ENCODE measurements around the gene MUC6.
A peak's percentile ranks its signal among the peaks of the same experiment; 100 is the strongest.

The MUC6 gene

GRCh38 chr11:1051356-1052132 lies 15.0 kb upstream of the MUC6 start:
- DNase-seq (ENCODE audit: low read depth in 2 of 2, low spot score in 1 of 2): no peak

GRCh38 chr11:1050581-1051355 lies 14.2 kb upstream of the MUC6 start:
- DNase-seq (ENCODE audit: low read depth in 2 of 2, low spot score in 1 of 2): peak; percentile 28 to 46

GRCh38 chr11:1049911-1050580 lies 13.5 kb upstream of the MUC6 start:
- no peak for DNase-seq (ENCODE audit: low read depth in 2 of 2, low spot score in 1 of 2)

GRCh38 chr11:1049431-1049891 lies 12.9 kb upstream of the MUC6 start:
- no peak for DNase-seq (ENCODE audit: low read depth in 2 of 2, low spot score in 1 of 2)

GRCh38 chr11:1049071-1049405 lies 12.5 kb upstream of the MUC6 start:
- DNase-seq (ENCODE audit: low read depth in 2 of 2, low spot score in 1 of 2): no peak

- DNase-seq (ENCODE audit: low read depth in 2 of 2, low spot score in 1 of 2): no peak
These were observed 12.0 kb upstream of the MUC6 start for GRCh38 chr11:1048375-1049070.

- DNase-seq (ENCODE audit: low read depth in 2 of 2, low spot score in 1 of 2): no peak
These were observed 11.2 kb upstream of the MUC6 start for GRCh38 chr11:1047595-1048156.

GRCh38 chr11:1044160-1044559 lies 7.6 kb upstream of the MUC6 start:
- no peak for DNase-seq (ENCODE audit: low read depth in 2 of 2, low spot score in 1 of 2)

GRCh38 chr11:1043563-1044096 lies 7.1 kb upstream of the MUC6 start:
- DNase-seq (ENCODE audit: low read depth in 2 of 2, low spot score in 1 of 2): no peak

GRCh38 chr11:1042626-1043562 lies 6.4 kb upstream of the MUC6 start:
- DNase-seq (ENCODE audit: low read depth in 2 of 2, low spot score in 1 of 2): no peak

GRCh38 chr11:1041936-1042608 lies 5.6 kb upstream of the MUC6 start:
- DNase-seq (ENCODE audit: low read depth in 2 of 2, low spot score in 1 of 2): no peak

GRCh38 chr11:1041471-1041870 lies 5.0 kb upstream of the MUC6 start:
- no peak for DNase-seq (ENCODE audit: low read depth in 2 of 2, low spot score in 1 of 2)

GRCh38 chr11:1041149-1041467 lies 4.6 kb upstream of the MUC6 start:
- no peak for DNase-seq (ENCODE audit: low read depth in 2 of 2, low spot score in 1 of 2)

- no peak for DNase-seq (ENCODE audit: low read depth in 2 of 2, low spot score in 1 of 2)
These were observed 4.1 kb upstream of the MUC6 start for GRCh38 chr11:1040428-1041148.

GRCh38 chr11:1039481-1040427 lies 3.2 kb upstream of the MUC6 start:
- no peak for DNase-seq (ENCODE audit: low read depth in 2 of 2, low spot score in 1 of 2)

- no peak for DNase-seq (ENCODE audit: low read depth in 2 of 2, low spot score in 1 of 2)
These were observed 2.4 kb upstream of the MUC6 start for GRCh38 chr11:1038921-1039320.

GRCh38 chr11:1038361-1038760 lies 1.8 kb upstream of the MUC6 start:
- DNase-seq (ENCODE audit: low read depth in 2 of 2, low spot score in 1 of 2): no peak

Measured in stimulated activated CD8-positive, alpha-beta memory T cell treated with anti-CD3 and anti-CD28 coated beads, Interleukin-4, amount 100 ng/mL, for 1 hour (primary cell).